HepG2 (cell line): ENCODE results near the gene TMEM221. TPM values are rescaled to one million over a fixed set of nuclear protein-coding genes. Genes with fewer than 3 reads are reported as not detected.

Experiments used
- AGO2 ChIP-seq: fragments of 200-400 bp; formaldehyde crosslinking; optimal IDR thresholded peaks from 2 replicates; pipeline ENCODE3; 2017; ENCODE audit warnings: mild to moderate bottlenecking, low read depth, low read length, moderate library complexity
- CBX1 ChIP-seq: IDR thresholded peaks from one replicate; pipeline ENCODE4 v1.6.1; 2016; ENCODE audit warnings: antibody characterized with exemption, low read depth
- EEA1 ChIP-seq: sonication (generic); formaldehyde crosslinking; IDR thresholded peaks from 2 replicates; pipeline ENCODE4 v1.5.1; 2020; ENCODE audit warnings: mild to moderate bottlenecking, missing genetic modification reagents, borderline replicate concordance
- GATAD2A ChIP-seq: IDR thresholded peaks from 2 replicates; pipeline ENCODE4 v1.6.1; 2016
- GZF1 ChIP-seq: sonication (generic); formaldehyde crosslinking; IDR thresholded peaks from 2 replicates; pipeline ENCODE4 v1.5.1; 2020; ENCODE audit warnings: mild to moderate bottlenecking, missing genetic modification reagents
- HES4 ChIP-seq: sonication (generic); formaldehyde crosslinking; IDR thresholded peaks from 2 replicates; pipeline ENCODE4 v1.9.0; 2021; ENCODE audit warnings: mild to moderate bottlenecking, missing genetic modification reagents, borderline replicate concordance
- HNF1A ChIP-seq, 2 experiments: sonication (generic) in 1 of 2; formaldehyde crosslinking in 1 of 2; IDR thresholded peaks; 2 replicates each; pipeline versions ENCODE4 v1.4.0 to v1.6.1; 2016 to 2020; ENCODE audit warnings: borderline replicate concordance in 1 of 2, low read depth in 1 of 2, mild to moderate bottlenecking in 1 of 2, missing genetic modification reagents in 1 of 2
- HOXA3 ChIP-seq: sonication (generic); formaldehyde crosslinking; IDR thresholded peaks from 2 replicates; pipeline ENCODE4 v1.5.0; 2020; ENCODE audit warnings: missing genetic modification reagents
- MIER2 ChIP-seq: IDR thresholded peaks from 2 replicates; pipeline ENCODE4 v1.6.1; 2016; ENCODE audit warnings: missing biosample characterization, missing genetic modification reagents
- NFKBIZ ChIP-seq: IDR thresholded peaks from 2 replicates; pipeline ENCODE4 v1.6.1; 2018; ENCODE audit warnings: missing genetic modification reagents, missing compliant biosample characterization
- RBM39 ChIP-seq: fragments of 200-400 bp; formaldehyde crosslinking; IDR thresholded peaks from one replicate; pipeline ENCODE4 v1.6.1; 2018; ENCODE audit warnings: antibody characterized with exemption, mild to moderate bottlenecking, low read depth, low read length; ENCODE audit not compliant: poor library complexity, severe bottlenecking
- RFXAP ChIP-seq: sonication (generic); formaldehyde crosslinking; IDR thresholded peaks from 2 replicates; pipeline ENCODE4 v1.4.0; 2020; ENCODE audit warnings: missing genetic modification reagents, borderline replicate concordance
- SIX4 ChIP-seq: sonication (generic); formaldehyde crosslinking; IDR thresholded peaks from 2 replicates; pipeline ENCODE4 v1.4.0; 2020; ENCODE audit warnings: missing genetic modification reagents
- SUZ12 ChIP-seq: fragments of 150-350 bp; IDR thresholded peaks from 2 replicates; pipeline ENCODE4 v1.6.1; 2014; ENCODE audit warnings: low read depth, low read length
- THYN1 ChIP-seq: sonication (generic); formaldehyde crosslinking; IDR thresholded peaks from 2 replicates; pipeline ENCODE4 v1.8.1; 2023; ENCODE audit warnings: low read depth, mild to moderate bottlenecking, moderate library complexity, missing genetic modification reagents, borderline replicate concordance
- TMF1 ChIP-seq: sonication (generic); formaldehyde crosslinking; IDR thresholded peaks from 2 replicates; pipeline ENCODE4 v1.8.1; 2022; ENCODE audit warnings: low read depth, missing genetic modification reagents
- ZBTB10 ChIP-seq: sonication (generic); formaldehyde crosslinking; IDR thresholded peaks from 2 replicates; pipeline ENCODE4 v1.4.0; 2020; ENCODE audit warnings: missing genetic modification reagents, borderline replicate concordance
- ZNF10 ChIP-seq: sonication (generic); formaldehyde crosslinking; IDR thresholded peaks from 2 replicates; pipeline ENCODE4 v1.4.0; 2020; ENCODE audit warnings: mild to moderate bottlenecking, low read depth, missing genetic modification reagents, borderline replicate concordance
- ZNF629 ChIP-seq: sonication (generic); formaldehyde crosslinking; conservative IDR thresholded peaks from 2 replicates; pipeline ENCODE4 v1.5.0; 2020; ENCODE audit warnings: missing genetic modification reagents
- ZNF639 ChIP-seq: conservative IDR thresholded peaks from 2 replicates; pipeline ENCODE4 v1.6.1; 2018; ENCODE audit warnings: missing genetic modification reagents
- ZNF766 ChIP-seq: sonication (generic); formaldehyde crosslinking; IDR thresholded peaks from 2 replicates; pipeline ENCODE4 v1.5.0; 2020; ENCODE audit warnings: missing genetic modification reagents, borderline replicate concordance
- polyA plus RNA-seq, 8 experiments: library from polyadenylated mRNA; depleted of rRNA in 3 of 8; stranded (reverse) in 7 of 8; unstranded in 1 of 8; fragments of >200 nt; fragmentation: Illumina TruSeq in 4 of 8; extraction: Trizol in 4 of 8; gene quantifications; 2 replicates each; pipeline versions ENCODE4 v1.2.1 to v1.2.3, GENCODE V29; 2011 to 2016; ENCODE audit warnings: low read depth in 4 of 8, missing spikeins in 1 of 8, mixed read lengths in 1 of 8; ENCODE audit not compliant: insufficient read depth in 1 of 8
- total RNA-seq, 5 experiments: library from RNA; depleted of rRNA; stranded (reverse); fragments of >200 nt; fragmentation: Illumina TruSeq; extraction: Trizol; gene quantifications; 2 replicates each; pipeline ENCODE4 v1.2.3, GENCODE V29; 2016; ENCODE audit warnings: low read depth in 1 of 5

The TMEM221 gene
- total and polyA plus RNA-seq, 2 of the 13 experiments (the other 11 are each of a cell fraction or from before 2014, with no cell fraction given): 0.33 to 0.77 TPM

- no peak for TF ChIP-seq HNF1A (IDR thresholded peaks at IDR 0.05; ENCODE audit: low read depth)
- 0 out of 2 replicates have a peak, but pooled peaks have one; percentile 27 for TF ChIP-seq HNF1A (CRISPR knock-in tag; IDR thresholded peaks at IDR 0.05; ENCODE audit: borderline replicate concordance)
- no peak for TF ChIP-seq SUZ12
- no peak for TF ChIP-seq GATAD2A (CRISPR knock-in tag)
- TF ChIP-seq ZNF10 (CRISPR knock-in tag): no peak
- TF ChIP-seq HES4: no peak
- TF ChIP-seq RBM39: no peak
- no peak for TF ChIP-seq ZNF639 (CRISPR knock-in tag)
- TF ChIP-seq ZBTB10 (CRISPR knock-in tag): no peak
- peak; percentile 87; the same call in 1 of the 2 replicates for TF ChIP-seq RFXAP
- no peak for TF ChIP-seq CBX1
- TF ChIP-seq GZF1 (CRISPR knock-in tag): no peak
- TF ChIP-seq NFKBIZ (CRISPR knock-in tag): no peak
- no peak for TF ChIP-seq THYN1
- TF ChIP-seq SIX4 (CRISPR knock-in tag): no peak
- no peak for TF ChIP-seq AGO2
- TF ChIP-seq TMF1 (CRISPR knock-in tag): no peak
- no peak for TF ChIP-seq ZNF629 (CRISPR knock-in tag)
- no peak for TF ChIP-seq MIER2 (CRISPR knock-in tag)
- peak; percentile 77 for TF ChIP-seq HOXA3
- TF ChIP-seq ZNF766 (CRISPR knock-in tag): no peak
- TF ChIP-seq EEA1 (CRISPR knock-in tag): 0 out of 2 replicates have a peak, but pooled peaks have one; percentile 37
Measured at GRCh38 chr19:17390665-17391370, 57.6 kb downstream of the TMEM221 start (continued).
